HepG2 (cell line): ENCODE results near the gene NR2F6. TPM values are rescaled to one million over a fixed set of nuclear protein-coding genes. Genes with fewer than 3 reads are reported as not detected.
A peak's percentile ranks its signal among the peaks of the same experiment; 100 is the strongest.

Experiments used
- BCL6 ChIP-seq: IDR thresholded peaks from 2 replicates; pipeline ENCODE4 v1.6.1; 2016; ENCODE audit warnings: missing genetic modification reagents, missing compliant biosample characterization
- NKX3-1 ChIP-seq: sonication (generic); formaldehyde crosslinking; IDR thresholded peaks from 2 replicates; pipeline ENCODE4 v1.5.0; 2020; ENCODE audit warnings: missing genetic modification reagents
- RXRA ChIP-seq: sonication (generic); formaldehyde crosslinking; IDR thresholded peaks from 2 replicates; pipeline ENCODE4 v1.5.1; 2020; ENCODE audit warnings: missing genetic modification reagents
- TCF7L2 ChIP-seq: IDR thresholded peaks from 2 replicates; pipeline ENCODE4 v1.6.1; 2011; ENCODE audit warnings: mild to moderate bottlenecking, low read depth, low read length, moderate library complexity
- ZNF543 ChIP-seq: sonication (generic); formaldehyde crosslinking; IDR thresholded peaks from 2 replicates; pipeline ENCODE4 v1.4.0; 2020; ENCODE audit warnings: mild to moderate bottlenecking, missing genetic modification reagents
- ZNF687 ChIP-seq: sonication (generic); formaldehyde crosslinking; IDR thresholded peaks from 2 replicates; pipeline ENCODE4 v1.5.1; 2020; ENCODE audit warnings: mild to moderate bottlenecking, missing genetic modification reagents, moderate library complexity
- ZNF770 ChIP-seq: sonication (generic); formaldehyde crosslinking; IDR thresholded peaks from 2 replicates; pipeline ENCODE4 v1.5.0; 2020; ENCODE audit warnings: mild to moderate bottlenecking, missing genetic modification reagents
- polyA plus RNA-seq, 8 experiments: library from polyadenylated mRNA; depleted of rRNA in 3 of 8; stranded (reverse) in 7 of 8; unstranded in 1 of 8; fragments of >200 nt; fragmentation: Illumina TruSeq in 4 of 8; extraction: Trizol in 4 of 8; gene quantifications; 2 replicates each; pipeline versions ENCODE4 v1.2.1 to v1.2.3, GENCODE V29; 2011 to 2016; ENCODE audit warnings: low read depth in 4 of 8, missing spikeins in 1 of 8, mixed read lengths in 1 of 8; ENCODE audit not compliant: insufficient read depth in 1 of 8
- total RNA-seq, 5 experiments: library from RNA; depleted of rRNA; stranded (reverse); fragments of >200 nt; fragmentation: Illumina TruSeq; extraction: Trizol; gene quantifications; 2 replicates each; pipeline ENCODE4 v1.2.3, GENCODE V29; 2016; ENCODE audit warnings: low read depth in 1 of 5

The NR2F6 gene
- total and polyA plus RNA-seq, 2 of the 13 experiments (the other 11 are each of a cell fraction or from before 2014, with no cell fraction given): 30.9 to 72.4 TPM

GRCh38 chr19:17240826-17241399, 4.8 kb downstream of the NR2F6 start (continued):
- TF ChIP-seq ZNF687 (peak; percentile 26), RXRA (CRISPR knock-in tag) (no peak), NKX3-1 (CRISPR knock-in tag) (no peak), ZNF770 (CRISPR knock-in tag) (no peak), ZNF543 (CRISPR knock-in tag) (no peak), BCL6 (CRISPR knock-in tag) (no peak), TCF7L2 (no peak)
- TF ChIP-seq, all 625 proteins: peak for 6
